A673 (cell line): ENCODE results near the gene SLC25A38.

Experiments used
- EZH2 ChIP-seq: fragments of 200-600 bp; sonication (generic); IDR thresholded peaks from 2 replicates; pipeline ENCODE4 v1.6.1; 2017; ENCODE audit warnings: borderline replicate concordance, low read depth, mild to moderate bottlenecking, mixed read lengths, antibody characterized with exemption, low read length; ENCODE audit not compliant: poor library complexity, severe bottlenecking
- TF ChIP-seq, protein P1 (sequence below): fragments of 300-800, 200-600 bp; sonication (generic); conservative IDR thresholded peaks from 2 replicates; pipeline ENCODE4 v1.5.1; 2017; ENCODE audit warnings: low read depth, mild to moderate bottlenecking, antibody characterized with exemption, low read length, moderate library complexity, mixed read lengths

- TF ChIP-seq, protein P1, sequence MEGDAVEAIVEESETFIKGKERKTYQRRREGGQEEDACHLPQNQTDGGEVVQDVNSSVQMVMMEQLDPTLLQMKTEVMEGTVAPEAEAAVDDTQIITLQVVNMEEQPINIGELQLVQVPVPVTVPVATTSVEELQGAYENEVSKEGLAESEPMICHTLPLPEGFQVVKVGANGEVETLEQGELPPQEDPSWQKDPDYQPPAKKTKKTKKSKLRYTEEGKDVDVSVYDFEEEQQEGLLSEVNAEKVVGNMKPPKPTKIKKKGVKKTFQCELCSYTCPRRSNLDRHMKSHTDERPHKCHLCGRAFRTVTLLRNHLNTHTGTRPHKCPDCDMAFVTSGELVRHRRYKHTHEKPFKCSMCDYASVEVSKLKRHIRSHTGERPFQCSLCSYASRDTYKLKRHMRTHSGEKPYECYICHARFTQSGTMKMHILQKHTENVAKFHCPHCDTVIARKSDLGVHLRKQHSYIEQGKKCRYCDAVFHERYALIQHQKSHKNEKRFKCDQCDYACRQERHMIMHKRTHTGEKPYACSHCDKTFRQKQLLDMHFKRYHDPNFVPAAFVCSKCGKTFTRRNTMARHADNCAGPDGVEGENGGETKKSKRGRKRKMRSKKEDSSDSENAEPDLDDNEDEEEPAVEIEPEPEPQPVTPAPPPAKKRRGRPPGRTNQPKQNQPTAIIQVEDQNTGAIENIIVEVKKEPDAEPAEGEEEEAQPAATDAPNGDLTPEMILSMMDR = no peak
- no peak for TF ChIP-seq EZH2
Observed at GRCh38 chr3:39404943-39405686, 21.9 kb downstream of the SLC25A38 start.
